PC-3 (cell line): Measurements from ENCODE around the gene NTS.

ENCODE experiments used
- CTCF ChIP-seq: fragments of 300-600 bp; sonication (generic); conservative IDR thresholded peaks from 2 replicates; pipeline ENCODE4 v1.5.1; 2017; ENCODE audit warnings: antibody characterized with exemption, low read depth, mild to moderate bottlenecking, low read length
- EZH2 ChIP-seq: fragments of 300-600 bp; sonication (generic); IDR thresholded peaks from one replicate; pipeline ENCODE4 v1.6.1; 2017; ENCODE audit warnings: antibody characterized with exemption, mild to moderate bottlenecking, low read length; ENCODE audit not compliant: unreplicated experiment

- TF ChIP-seq EZH2, result no peak
- TF ChIP-seq CTCF, result no peak
Observed at GRCh38 chr12:85877459-85877858, 3.4 kb downstream of the NTS start.
